Endothelial cell of umbilical vein (primary cell): ENCODE results near the gene KCTD17. TPM values are rescaled to one million over a fixed set of nuclear protein-coding genes. Genes with fewer than 3 reads are reported as not detected.

Source experiments
- BruUV-seq: library from RNA; stranded (reverse); fragments of 400-500 nt; replicated peaks from 2 replicates; lab custom pipeline; 2021; lab: Mats Ljungman, UMichigan
- CTCF ChIA-PET: fragments of 300-600, 350-600 bp; sonication (Branson Sonifier 250); formaldehyde crosslinking; loops from one replicate; lab custom pipeline; 2021; ENCODE audit warnings: antibody characterized with exemption, inconsistent platforms; lab: Charles Lee
- POLR2A ChIA-PET: fragments of 300-600, 350-600 bp; sonication (Branson Sonifier 250); formaldehyde crosslinking; loops from one replicate; lab custom pipeline; 2021; ENCODE audit warnings: antibody characterized with exemption, inconsistent platforms; lab: Charles Lee
- DNase-seq: peaks from one replicate; pipeline ENCODE4 v3.0.0-alpha.2; 2011; ENCODE audit warnings: low read depth, low spot score
- FAIRE-seq: peaks from 2 replicates; lab custom pipeline; 2011; peaks lifted over from hg19 to GRCh38; lab: Jason Lieb, UNC
- H2AFZ ChIP-seq: 2 replicates; pipeline ENCODE4 v1.6.0; 2012; ENCODE audit warnings: low read depth, low read length, control low read depth, inconsistent platforms
- H3K27ac ChIP-seq: 2 replicates; pipeline ENCODE4 v1.5.1; 2011; ENCODE audit warnings: low read depth, mild to moderate bottlenecking, control low read depth, low read length, moderate library complexity; ENCODE audit not compliant: insufficient read depth
- H3K27me3 ChIP-seq, 2 experiments: 2 replicates each; pipeline versions ENCODE4 v1.6.0 to v1.6.1; 2011; ENCODE audit warnings: low read length in 2 of 2, mixed read lengths in 1 of 2; ENCODE audit not compliant: control insufficient read depth in 2 of 2, insufficient read depth in 2 of 2
- H3K36me3 ChIP-seq, 2 experiments: 2 replicates in 1 of 2; 3 replicates in 1 of 2; pipeline ENCODE4 v1.5.1; 2011; ENCODE audit warnings: low read length in 2 of 2, mild to moderate bottlenecking in 1 of 2, moderate library complexity in 1 of 2; ENCODE audit not compliant: control insufficient read depth in 2 of 2, insufficient read depth in 2 of 2; ENCODE audit errors: extremely low read depth in 1 of 2
- H3K4me1 ChIP-seq: 3 replicates; pipeline ENCODE4 v1.5.1; 2011; ENCODE audit warnings: mild to moderate bottlenecking, low read length; ENCODE audit not compliant: control insufficient read depth, insufficient read depth; ENCODE audit errors: extremely low read depth
- H3K4me2 ChIP-seq: 2 replicates; pipeline ENCODE4 v1.6.1; 2011; ENCODE audit warnings: low read length, control low read depth, mixed read lengths; ENCODE audit not compliant: insufficient read depth
- H3K4me3 ChIP-seq, 3 experiments: fragments of 200-600 bp in 1 of 3; sonication (generic), shearing (Covaris generic) in 1 of 3; replicated peaks in 1 of 3; 2 replicates each; pipeline ENCODE4 v1.5.1; 2011 to 2016; ENCODE audit warnings: control low read depth in 3 of 3, low read length in 3 of 3, mild to moderate bottlenecking in 2 of 3, inconsistent platforms in 1 of 3, low read depth in 1 of 3, moderate library complexity in 1 of 3; ENCODE audit not compliant: insufficient read depth in 1 of 3
- H3K79me2 ChIP-seq: 2 replicates; pipeline ENCODE4 v1.6.0; 2012; ENCODE audit warnings: low read length, inconsistent platforms; ENCODE audit not compliant: control insufficient read depth, insufficient read depth
- H3K9ac ChIP-seq: replicated peaks from 2 replicates; pipeline ENCODE3; 2011; ENCODE audit warnings: low read length, control low read depth; ENCODE audit not compliant: insufficient read depth; ENCODE audit errors: extremely low read depth
- H3K9me1 ChIP-seq: replicated peaks from 3 replicates; pipeline ENCODE4 v1.6.0; 2011; ENCODE audit warnings: mild to moderate bottlenecking, low read length; ENCODE audit not compliant: control insufficient read depth, insufficient read depth; ENCODE audit errors: extremely low read depth
- H3K9me3 ChIP-seq: replicated peaks from 2 replicates; pipeline ENCODE4 v1.5.1; 2012; ENCODE audit warnings: low read length, inconsistent platforms; ENCODE audit not compliant: control insufficient read depth, insufficient read depth
- H4K20me1 ChIP-seq: replicated peaks from 2 replicates; pipeline ENCODE3; 2011; ENCODE audit warnings: mild to moderate bottlenecking, low read length; ENCODE audit not compliant: control insufficient read depth, insufficient read depth; ENCODE audit errors: extremely low read depth
- EZH2 ChIP-seq: IDR thresholded peaks from 2 replicates; pipeline ENCODE4 v1.6.1; 2012; ENCODE audit warnings: borderline replicate concordance, low read depth, mild to moderate bottlenecking, moderate library complexity, low read length, inconsistent platforms; ENCODE audit not compliant: severe bottlenecking
- FOS ChIP-seq: IDR thresholded peaks from 2 replicates; pipeline ENCODE4 v1.6.1; 2011; ENCODE audit warnings: mild to moderate bottlenecking, low read length, moderate library complexity, borderline replicate concordance; ENCODE audit not compliant: insufficient read depth
- GATA2 ChIP-seq: IDR thresholded peaks from 2 replicates; pipeline ENCODE4 v1.7.0; 2011; ENCODE audit warnings: low read depth, mild to moderate bottlenecking, moderate library complexity, mixed read lengths, low read length; ENCODE audit not compliant: insufficient read length, insufficient read depth
- JUN ChIP-seq: IDR thresholded peaks from 2 replicates; pipeline ENCODE4 v1.6.1; 2011; ENCODE audit warnings: borderline replicate concordance, low read depth; ENCODE audit not compliant: insufficient read length, insufficient read depth
- MYC ChIP-seq: IDR thresholded peaks from one replicate; pipeline ENCODE4 v1.6.1; 2011; ENCODE audit warnings: mild to moderate bottlenecking, low read depth, low read length
- POLR2A ChIP-seq: IDR thresholded peaks from 2 replicates; pipeline ENCODE4 v1.6.1; 2012; ENCODE audit warnings: low read depth, mild to moderate bottlenecking, control low read depth, low read length
- POLR2AphosphoS5 ChIP-seq: IDR thresholded peaks from 2 replicates; pipeline ENCODE4 v1.6.1; 2012; ENCODE audit warnings: low read depth, mild to moderate bottlenecking, control low read depth, low read length, moderate library complexity; ENCODE audit not compliant: insufficient read depth
- dilution Hi-C: fragments of 300-500 bp; cut with MboI; formaldehyde crosslinking; loops from one replicate; pipeline ENCODE4 v1.15.0; 2019; ENCODE audit warnings: low sequenced_read_pairs; ENCODE audit not compliant: extremely low pct_ligation_motif_present
- intact Hi-C: fragments of 100-400 bp; cut with micrococcal nuclease; formaldehyde crosslinking; loops from one replicate; pipeline ENCODE4 v1.10.0; 2022
- polyA plus RNA-seq, 4 experiments: library from polyadenylated mRNA; depleted of rRNA in 3 of 4; stranded (reverse) in 3 of 4; unstranded in 1 of 4; fragments of >200 nt; gene quantifications; 2 replicates each; pipeline versions ENCODE4 v1.2.1 to v1.2.3, GENCODE V29; 2011 to 2012; ENCODE audit warnings: missing spikeins in 1 of 4
- total RNA-seq: library from RNA; stranded (reverse); gene quantifications from 2 replicates; pipeline ENCODE4 v1.2.3, GENCODE V29; 2021
- TF ChIP-seq, protein P1 (sequence below), 2 donors: IDR thresholded peaks; 1 replicate in 1 of 2; 2 replicates in 1 of 2; pipeline ENCODE4 v1.5.1; 2011; ENCODE audit warnings: low read length in 2 of 2, mild to moderate bottlenecking in 2 of 2, moderate library complexity in 2 of 2, control low read depth in 1 of 2, inconsistent platforms in 1 of 2, low read depth in 1 of 2; ENCODE audit not compliant: insufficient read depth in 1 of 2; ENCODE audit errors: extremely low read depth in 1 of 2
- TF ChIP-seq, protein P2 (sequence below): IDR thresholded peaks from 2 replicates; pipeline ENCODE4 v1.6.1; 2011; ENCODE audit not compliant: insufficient read depth, insufficient read length

KCTD17 gene
- total and polyA plus RNA-seq, 2 donors (not counting 3 experiments of a cell fraction or from before 2014, with no cell fraction given) = 59.2 to 73.0 TPM

DNA sequence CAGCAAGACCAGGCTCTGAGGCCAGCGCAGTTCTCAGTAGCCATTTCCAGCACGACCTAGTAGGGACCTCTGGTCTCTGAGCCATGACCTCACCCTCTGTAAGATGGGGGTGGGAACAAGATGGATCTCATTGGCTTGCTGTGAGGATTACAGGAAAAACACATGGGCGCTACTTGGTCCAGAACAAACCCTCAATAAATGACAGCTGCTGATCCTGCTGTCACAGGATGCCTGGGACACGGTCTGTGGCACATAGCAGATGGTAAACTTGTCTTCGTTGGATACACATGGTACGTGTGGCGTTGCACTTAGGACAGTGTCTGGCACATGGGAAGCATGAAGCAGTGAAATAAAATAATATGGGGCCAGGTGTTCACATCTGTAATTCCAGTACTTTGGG is 4.5 kb upstream of the KCTD17 start:
- H3K36me3 ChIP-seq = no peaks in the 10 kb centered on the region
- no peak for DNase-seq
- no peaks in the 10 kb centered on the region for H3K9me3 ChIP-seq
- H3K4me3 ChIP-seq = no peak overlapping the region
- H3K27me3 ChIP-seq = no peaks in the 10 kb centered on the region
- no peaks in the 10 kb centered on the region for H4K20me1 ChIP-seq
- POLR2A ChIA-PET = no interaction called here
- TF ChIP-seq EZH2 (no peak), POLR2A (no peak), JUN (no peak), MYC (no peak), POLR2AphosphoS5 (no peak), GATA2 (no peak), FOS (no peak)
- TF ChIP-seq, protein P1, sequence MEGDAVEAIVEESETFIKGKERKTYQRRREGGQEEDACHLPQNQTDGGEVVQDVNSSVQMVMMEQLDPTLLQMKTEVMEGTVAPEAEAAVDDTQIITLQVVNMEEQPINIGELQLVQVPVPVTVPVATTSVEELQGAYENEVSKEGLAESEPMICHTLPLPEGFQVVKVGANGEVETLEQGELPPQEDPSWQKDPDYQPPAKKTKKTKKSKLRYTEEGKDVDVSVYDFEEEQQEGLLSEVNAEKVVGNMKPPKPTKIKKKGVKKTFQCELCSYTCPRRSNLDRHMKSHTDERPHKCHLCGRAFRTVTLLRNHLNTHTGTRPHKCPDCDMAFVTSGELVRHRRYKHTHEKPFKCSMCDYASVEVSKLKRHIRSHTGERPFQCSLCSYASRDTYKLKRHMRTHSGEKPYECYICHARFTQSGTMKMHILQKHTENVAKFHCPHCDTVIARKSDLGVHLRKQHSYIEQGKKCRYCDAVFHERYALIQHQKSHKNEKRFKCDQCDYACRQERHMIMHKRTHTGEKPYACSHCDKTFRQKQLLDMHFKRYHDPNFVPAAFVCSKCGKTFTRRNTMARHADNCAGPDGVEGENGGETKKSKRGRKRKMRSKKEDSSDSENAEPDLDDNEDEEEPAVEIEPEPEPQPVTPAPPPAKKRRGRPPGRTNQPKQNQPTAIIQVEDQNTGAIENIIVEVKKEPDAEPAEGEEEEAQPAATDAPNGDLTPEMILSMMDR (IDR thresholded peaks at IDR 0.05; ENCODE audit: extremely low read depth in 1 of 2, insufficient read depth in 1 of 2, low read depth in 1 of 2, low read length in 2 of 2) = no peak
- TF ChIP-seq, protein P2, sequence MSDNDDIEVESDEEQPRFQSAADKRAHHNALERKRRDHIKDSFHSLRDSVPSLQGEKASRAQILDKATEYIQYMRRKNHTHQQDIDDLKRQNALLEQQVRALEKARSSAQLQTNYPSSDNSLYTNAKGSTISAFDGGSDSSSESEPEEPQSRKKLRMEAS = no peak
- CTCF ChIA-PET = interaction anchor here (1.2 to 1.8 kb wide), 2 partner anchors 29 to 152 kb away, joined by 3 to 15 read pairs; no protein-coding TSS in a partner anchor
- dilution Hi-C loops = no loop called here
- intact Hi-C loops = no loop called here
- no peak overlapping the region for H2AFZ ChIP-seq
- no peak overlapping the region for H3K9ac ChIP-seq
- H3K27ac ChIP-seq = no peak overlapping the region
- H3K4me1 ChIP-seq = no peaks in the 10 kb centered on the region
- H3K9me1 ChIP-seq = no peaks in the 10 kb centered on the region
- H3K4me2 ChIP-seq = no peak overlapping the region
- FAIRE-seq = no peak
- H3K79me2 ChIP-seq = no peaks in the 10 kb centered on the region
- no TSS peak for BruUV-seq
